NT2/D1 (cell line): ENCODE results near the gene HSD17B4.

Source experiments
- DNase-seq: peaks from one replicate; pipeline ENCODE4 v3.0.0-alpha.2; 2011; ENCODE audit warnings: low read depth, low spot score
- H3K27me3 ChIP-seq: 2 replicates; pipeline ENCODE4 v1.6.0; 2011; ENCODE audit warnings: mild to moderate bottlenecking; ENCODE audit not compliant: insufficient read length, insufficient read depth
- H3K36me3 ChIP-seq: 2 replicates; pipeline ENCODE4 v1.6.1; 2011; ENCODE audit warnings: mild to moderate bottlenecking, low read length, mixed read lengths; ENCODE audit not compliant: insufficient read depth, insufficient read length
- H3K4me1 ChIP-seq: 2 replicates; pipeline ENCODE4 v1.5.1; 2011; ENCODE audit not compliant: insufficient read depth, insufficient read length
- H3K4me3 ChIP-seq: 2 replicates; pipeline ENCODE4 v1.5.1; 2011; ENCODE audit warnings: low read depth; ENCODE audit not compliant: insufficient read length
- H3K9ac ChIP-seq: 2 replicates; pipeline ENCODE4 v1.6.0; 2011; ENCODE audit warnings: low read depth; ENCODE audit not compliant: insufficient read length
- H3K9me3 ChIP-seq: 2 replicates; pipeline ENCODE4 v1.5.1; 2011; ENCODE audit warnings: mild to moderate bottlenecking, low read length; ENCODE audit not compliant: insufficient read depth
- SUZ12 ChIP-seq: IDR thresholded peaks from 2 replicates; pipeline ENCODE4 v1.6.1; 2011; ENCODE audit not compliant: insufficient read length, insufficient read depth; ENCODE audit errors: extremely low read depth
- YY1 ChIP-seq: IDR thresholded peaks from 2 replicates; pipeline ENCODE4 v1.6.1; 2011; ENCODE audit not compliant: insufficient read length, insufficient read depth
- ZNF274 ChIP-seq: IDR thresholded peaks from 2 replicates; pipeline ENCODE4 v1.6.1; 2011; ENCODE audit warnings: mild to moderate bottlenecking, low read depth, low read length

The HSD17B4 gene, protein sequence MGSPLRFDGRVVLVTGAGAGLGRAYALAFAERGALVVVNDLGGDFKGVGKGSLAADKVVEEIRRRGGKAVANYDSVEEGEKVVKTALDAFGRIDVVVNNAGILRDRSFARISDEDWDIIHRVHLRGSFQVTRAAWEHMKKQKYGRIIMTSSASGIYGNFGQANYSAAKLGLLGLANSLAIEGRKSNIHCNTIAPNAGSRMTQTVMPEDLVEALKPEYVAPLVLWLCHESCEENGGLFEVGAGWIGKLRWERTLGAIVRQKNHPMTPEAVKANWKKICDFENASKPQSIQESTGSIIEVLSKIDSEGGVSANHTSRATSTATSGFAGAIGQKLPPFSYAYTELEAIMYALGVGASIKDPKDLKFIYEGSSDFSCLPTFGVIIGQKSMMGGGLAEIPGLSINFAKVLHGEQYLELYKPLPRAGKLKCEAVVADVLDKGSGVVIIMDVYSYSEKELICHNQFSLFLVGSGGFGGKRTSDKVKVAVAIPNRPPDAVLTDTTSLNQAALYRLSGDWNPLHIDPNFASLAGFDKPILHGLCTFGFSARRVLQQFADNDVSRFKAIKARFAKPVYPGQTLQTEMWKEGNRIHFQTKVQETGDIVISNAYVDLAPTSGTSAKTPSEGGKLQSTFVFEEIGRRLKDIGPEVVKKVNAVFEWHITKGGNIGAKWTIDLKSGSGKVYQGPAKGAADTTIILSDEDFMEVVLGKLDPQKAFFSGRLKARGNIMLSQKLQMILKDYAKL

GRCh38 chr5:119452373-119453039 is at the start of gene HSD17B4:
HSD17B4 (plus strand) TSS chr5:119452497; CDS start chr5:119452576, 79 bp downstream.
- H3K4me1 ChIP-seq, result peaks cover 2% of the 10 kb centered on the region
- TF ChIP-seq YY1 (no peak), ZNF274 (no peak), SUZ12 (no peak)
- peaks cover 18% of the 10 kb centered on the region; the same call in 1 of the 2 replicates for H3K9me3 ChIP-seq

DNA sequence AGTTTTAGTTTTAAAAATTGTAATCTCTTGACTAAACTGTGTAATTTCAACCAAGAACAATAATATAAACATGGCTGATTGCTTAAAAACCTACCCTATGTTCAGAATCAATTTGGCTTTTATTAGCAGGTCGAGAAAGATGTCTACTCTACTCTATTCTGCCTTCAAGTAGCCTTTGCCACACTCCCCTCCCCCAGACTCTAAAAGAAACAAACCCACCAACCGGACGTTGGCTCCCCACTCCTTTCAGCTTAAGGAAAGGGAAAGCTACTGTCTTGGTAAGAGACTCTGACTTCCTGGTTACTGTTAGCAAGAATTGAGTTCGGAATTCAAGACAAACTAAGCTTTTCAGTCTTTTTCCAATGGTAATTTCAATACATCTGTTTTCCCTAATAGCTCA is 49.7 kb upstream of the HSD17B4 start:
- Histone ChIP-seq H3K4me1 (peaks cover 3% of the 10 kb centered on the region), H3K27me3 (no peaks in the 10 kb centered on the region), H3K9me3 (no peaks in the 10 kb centered on the region), H3K9ac (no peak overlapping the region), H3K4me3 (no peak overlapping the region), H3K36me3 (no peaks in the 10 kb centered on the region)
- TF ChIP-seq ZNF274, result no peak
- TF ChIP-seq SUZ12, result no peak
- no peak for TF ChIP-seq YY1
- no peak for DNase-seq

More at GRCh38 chr5:119452373-119453039, at the start of gene HSD17B4:
- Histone ChIP-seq H3K36me3 (peaks cover 6% of the 10 kb centered on the region), H3K9ac (peak within 1 kb of the TSS; percentile 82), H3K4me3 (peak within 1 kb of the TSS; percentile 73), H3K27me3 (no peaks in the 10 kb centered on the region)
- DNase-seq, result peak; percentile 79

DNA sequence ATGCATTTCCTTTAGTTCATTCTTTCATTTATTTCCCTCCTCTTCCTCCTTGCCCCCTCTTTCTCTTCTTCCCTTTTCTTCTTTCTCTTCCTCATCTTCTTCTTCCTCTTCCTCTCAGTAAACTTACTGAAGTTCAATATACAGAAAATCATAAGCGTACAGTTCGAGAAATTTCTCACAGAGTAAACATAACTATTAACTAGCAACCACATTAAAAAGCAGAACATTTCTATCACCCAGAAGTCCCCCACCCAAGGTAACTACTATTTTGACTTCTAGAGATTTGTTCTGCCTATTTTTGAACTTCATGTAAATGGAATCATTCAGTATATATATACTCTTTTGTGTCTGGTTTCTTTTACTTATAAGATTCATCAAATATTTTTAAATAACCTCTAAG is 48.3 kb upstream of the HSD17B4 start:
- no peaks in the 10 kb centered on the region for H3K36me3 ChIP-seq
- H3K4me3 ChIP-seq, result no peak overlapping the region
- DNase-seq, result no peak
- no peaks in the 10 kb centered on the region for H3K9me3 ChIP-seq
- H3K27me3 ChIP-seq, result no peaks in the 10 kb centered on the region
- TF ChIP-seq ZNF274 (no peak), YY1 (no peak), SUZ12 (no peak)
- H3K9ac ChIP-seq, result no peak overlapping the region
- peaks cover 3% of the 10 kb centered on the region for H3K4me1 ChIP-seq

DNA sequence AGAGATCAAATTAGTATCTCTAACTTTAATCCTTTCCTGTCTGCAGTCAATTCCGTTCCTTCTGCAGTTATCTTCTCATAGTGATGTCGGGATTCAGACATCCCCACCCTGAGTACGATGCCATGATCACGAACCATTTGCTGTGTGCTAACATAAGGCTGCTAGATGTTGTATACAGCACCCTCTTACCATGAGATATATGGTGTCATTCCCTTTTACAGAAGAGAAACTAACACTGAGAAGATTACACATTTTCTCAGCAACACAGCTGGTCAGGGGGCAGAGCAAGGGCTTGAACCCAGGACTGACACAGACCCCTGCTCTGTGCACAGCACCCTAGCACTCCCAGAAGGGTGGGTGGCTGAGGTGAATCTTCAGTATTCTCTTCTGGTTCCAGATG is 46.9 kb upstream of the HSD17B4 start:
- TF ChIP-seq ZNF274 (no peak), SUZ12 (no peak), YY1 (no peak)
- Histone ChIP-seq H3K27me3 (no peaks in the 10 kb centered on the region), H3K4me3 (no peak overlapping the region), H3K36me3 (no peaks in the 10 kb centered on the region), H3K9me3 (no peaks in the 10 kb centered on the region), H3K4me1 (peaks cover 3% of the 10 kb centered on the region), H3K9ac (no peak overlapping the region)
- no peak for DNase-seq

DNA sequence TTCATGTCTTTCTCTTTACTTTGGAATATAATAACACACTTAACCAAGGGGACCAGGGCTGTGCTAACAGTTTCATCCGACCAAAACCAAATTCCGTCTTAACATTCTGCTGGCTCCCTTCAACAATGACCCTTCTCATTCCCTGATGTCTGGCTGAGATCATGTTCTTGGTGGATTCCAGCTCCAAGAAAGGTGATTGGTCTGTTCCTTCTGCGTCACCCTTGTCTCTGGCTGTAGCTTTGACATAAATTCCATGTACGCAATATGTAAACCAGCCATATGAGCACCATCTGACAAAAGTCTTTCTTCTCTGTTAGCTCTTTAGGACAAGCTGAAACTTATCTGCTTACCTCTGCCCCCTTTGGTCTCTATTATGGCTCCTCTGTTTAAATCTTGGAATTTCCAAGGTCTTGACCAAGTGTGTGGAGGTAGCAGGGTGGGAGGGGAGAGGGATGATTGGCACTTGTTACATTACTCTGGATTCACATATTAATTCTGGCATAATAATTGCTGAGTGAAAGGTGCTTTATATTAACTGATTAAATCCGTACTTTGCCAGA is 45.7 kb upstream of the HSD17B4 start:
- TF ChIP-seq YY1 (no peak), ZNF274 (no peak), SUZ12 (no peak)
- Histone ChIP-seq H3K9me3 (no peaks in the 10 kb centered on the region), H3K4me3 (no peak overlapping the region), H3K36me3 (no peaks in the 10 kb centered on the region), H3K4me1 (peaks cover 3% of the 10 kb centered on the region), H3K9ac (no peak overlapping the region), H3K27me3 (no peaks in the 10 kb centered on the region)
- no peak for DNase-seq

GRCh38 chr5:119409235-119409815 is 43.0 kb upstream of the HSD17B4 start:
- Histone ChIP-seq H3K9me3 (no peaks in the 10 kb centered on the region), H3K9ac (no peak overlapping the region), H3K27me3 (no peaks in the 10 kb centered on the region), H3K4me1 (peaks cover 3% of the 10 kb centered on the region), H3K4me3 (no peak overlapping the region), H3K36me3 (no peaks in the 10 kb centered on the region)
- no peak for DNase-seq
- TF ChIP-seq ZNF274, result no peak
- no peak for TF ChIP-seq SUZ12
- TF ChIP-seq YY1, result no peak
